K562 (cell line): ENCODE data around the gene TXNDC8. TPM values are rescaled to one million over a fixed set of nuclear protein-coding genes. Genes with fewer than 3 reads are reported as not detected.

Source experiments
- ARHGAP35 ChIP-seq: fragments of 450-650 bp; IDR thresholded peaks from 2 replicates; pipeline ENCODE4 v1.6.1; 2018; ENCODE audit not compliant: partially characterized antibody
- ATF1 ChIP-seq, 2 experiments: fragments of 450-650 bp in 1 of 2; IDR thresholded peaks; 2 replicates each; pipeline ENCODE4 v1.6.1; 2016; ENCODE audit warnings: missing compliant biosample characterization in 1 of 2, missing genetic modification characterization in 1 of 2
- ETS1 ChIP-seq: conservative IDR thresholded peaks from 2 replicates; pipeline ENCODE4 v1.6.1; 2011; ENCODE audit warnings: low read depth, mild to moderate bottlenecking, low read length; ENCODE audit not compliant: control insufficient read depth
- HMG20B ChIP-seq: fragments of 250-450 bp; sonication (Bioruptor Pico); IDR thresholded peaks from 2 replicates; pipeline ENCODE4 v1.5.0; 2021; ENCODE audit warnings: mild to moderate bottlenecking
- IFI16 ChIP-seq: fragments of 250-450 bp; sonication (Bioruptor Pico); IDR thresholded peaks from 2 replicates; pipeline ENCODE4 v2.1.2; 2022; ENCODE audit warnings: mild to moderate bottlenecking, inconsistent platforms
- NR4A1 ChIP-seq, 2 experiments: fragments of 250-450 bp in 1 of 2; fragments of 450-650 bp in 1 of 2; sonication (Bioruptor Pico) in 1 of 2; IDR thresholded peaks; 2 replicates each; pipeline versions ENCODE4 v1.4.0 to v1.6.1; 2016 to 2020; ENCODE audit warnings: mild to moderate bottlenecking in 2 of 2, missing compliant biosample characterization in 1 of 2, missing genetic modification characterization in 1 of 2, moderate library complexity in 1 of 2
- PRDM10 ChIP-seq: fragments of 450-650 bp; IDR thresholded peaks from 2 replicates; pipeline ENCODE4 v1.6.1; 2018; ENCODE audit not compliant: partially characterized antibody
- RBBP5 ChIP-seq: fragments of 200-600 bp; sonication (generic); IDR thresholded peaks from 2 replicates; pipeline ENCODE4 v1.6.1; 2012; ENCODE audit warnings: borderline replicate concordance, mild to moderate bottlenecking, low read length, control low read depth, inconsistent platforms; ENCODE audit not compliant: insufficient read depth, poor library complexity, severe bottlenecking
- SOX6 ChIP-seq: fragments of 450-650 bp; IDR thresholded peaks from 2 replicates; pipeline ENCODE4 v1.6.1; 2014; ENCODE audit warnings: mild to moderate bottlenecking
- ZNF41 ChIP-seq: fragments of 250-450 bp; sonication (Bioruptor Pico); conservative IDR thresholded peaks from 2 replicates; pipeline ENCODE4 v1.4.0; 2020; ENCODE audit warnings: mild to moderate bottlenecking
- polyA plus RNA-seq, 8 experiments: library from polyadenylated mRNA; depleted of rRNA in 4 of 8; stranded (reverse) in 5 of 8; unstranded in 3 of 8; fragments of >200 nt; fragmentation: Nextera tagmentation in 2 of 8; fragmentation: Illumina TruSeq in 1 of 8; extraction: Ambion mirVana in 2 of 8; extraction: Trizol in 1 of 8; gene quantifications; 2 replicates each; pipeline versions ENCODE4 v1.2.1 to v1.2.3, GENCODE V29; 2011 to 2014; ENCODE audit warnings: inconsistent platforms in 1 of 8, missing spikeins in 1 of 8
- total RNA-seq, 7 experiments: library from RNA; depleted of rRNA in 6 of 7; stranded (reverse); fragments of >200 nt in 6 of 7; fragmentation: Illumina TruSeq in 2 of 7; extraction: Trizol in 2 of 7; gene quantifications; 2 replicates each; pipeline versions ENCODE4 v1.2.1 to v1.2.3, GENCODE V29; 2011 to 2021; ENCODE audit warnings: low replicate concordance in 1 of 7
- TF ChIP-seq, protein P1 (sequence below): sonication (generic); formaldehyde crosslinking; IDR thresholded peaks from 2 replicates; pipeline ENCODE4 v1.9.0; 2022; ENCODE audit warnings: mild to moderate bottlenecking, missing genetic modification reagents
- TF ChIP-seq, protein P2 (sequence below): fragments of 200-800 bp; sonication (Bioruptor generic); IDR thresholded peaks from 2 replicates; pipeline ENCODE4 v1.6.1; 2016; ENCODE audit warnings: missing genetic modification characterization, missing compliant biosample characterization

The TXNDC8 gene
- total and polyA plus RNA-seq, 9 of the 15 experiments (the other 6 are each of a cell fraction or from before 2014, with no cell fraction given): not detected

- TF ChIP-seq RBBP5: no peak
- TF ChIP-seq ETS1: peak; percentile 77
- TF ChIP-seq, protein P1, sequence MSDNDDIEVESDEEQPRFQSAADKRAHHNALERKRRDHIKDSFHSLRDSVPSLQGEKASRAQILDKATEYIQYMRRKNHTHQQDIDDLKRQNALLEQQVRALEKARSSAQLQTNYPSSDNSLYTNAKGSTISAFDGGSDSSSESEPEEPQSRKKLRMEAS (CRISPR knock-in tag): peak; percentile 78
- TF ChIP-seq PRDM10: no peak
- no peak for TF ChIP-seq ARHGAP35
- no peak for TF ChIP-seq SOX6
- TF ChIP-seq, protein P2, sequence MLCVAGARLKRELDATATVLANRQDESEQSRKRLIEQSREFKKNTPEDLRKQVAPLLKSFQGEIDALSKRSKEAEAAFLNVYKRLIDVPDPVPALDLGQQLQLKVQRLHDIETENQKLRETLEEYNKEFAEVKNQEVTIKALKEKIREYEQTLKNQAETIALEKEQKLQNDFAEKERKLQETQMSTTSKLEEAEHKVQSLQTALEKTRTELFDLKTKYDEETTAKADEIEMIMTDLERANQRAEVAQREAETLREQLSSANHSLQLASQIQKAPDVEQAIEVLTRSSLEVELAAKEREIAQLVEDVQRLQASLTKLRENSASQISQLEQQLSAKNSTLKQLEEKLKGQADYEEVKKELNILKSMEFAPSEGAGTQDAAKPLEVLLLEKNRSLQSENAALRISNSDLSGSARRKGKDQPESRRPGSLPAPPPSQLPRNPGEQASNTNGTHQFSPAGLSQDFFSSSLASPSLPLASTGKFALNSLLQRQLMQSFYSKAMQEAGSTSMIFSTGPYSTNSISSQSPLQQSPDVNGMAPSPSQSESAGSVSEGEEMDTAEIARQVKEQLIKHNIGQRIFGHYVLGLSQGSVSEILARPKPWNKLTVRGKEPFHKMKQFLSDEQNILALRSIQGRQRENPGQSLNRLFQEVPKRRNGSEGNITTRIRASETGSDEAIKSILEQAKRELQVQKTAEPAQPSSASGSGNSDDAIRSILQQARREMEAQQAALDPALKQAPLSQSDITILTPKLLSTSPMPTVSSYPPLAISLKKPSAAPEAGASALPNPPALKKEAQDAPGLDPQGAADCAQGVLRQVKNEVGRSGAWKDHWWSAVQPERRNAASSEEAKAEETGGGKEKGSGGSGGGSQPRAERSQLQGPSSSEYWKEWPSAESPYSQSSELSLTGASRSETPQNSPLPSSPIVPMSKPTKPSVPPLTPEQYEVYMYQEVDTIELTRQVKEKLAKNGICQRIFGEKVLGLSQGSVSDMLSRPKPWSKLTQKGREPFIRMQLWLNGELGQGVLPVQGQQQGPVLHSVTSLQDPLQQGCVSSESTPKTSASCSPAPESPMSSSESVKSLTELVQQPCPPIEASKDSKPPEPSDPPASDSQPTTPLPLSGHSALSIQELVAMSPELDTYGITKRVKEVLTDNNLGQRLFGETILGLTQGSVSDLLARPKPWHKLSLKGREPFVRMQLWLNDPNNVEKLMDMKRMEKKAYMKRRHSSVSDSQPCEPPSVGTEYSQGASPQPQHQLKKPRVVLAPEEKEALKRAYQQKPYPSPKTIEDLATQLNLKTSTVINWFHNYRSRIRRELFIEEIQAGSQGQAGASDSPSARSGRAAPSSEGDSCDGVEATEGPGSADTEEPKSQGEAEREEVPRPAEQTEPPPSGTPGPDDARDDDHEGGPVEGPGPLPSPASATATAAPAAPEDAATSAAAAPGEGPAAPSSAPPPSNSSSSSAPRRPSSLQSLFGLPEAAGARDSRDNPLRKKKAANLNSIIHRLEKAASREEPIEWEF (CRISPR knock-in tag): no peak
- TF ChIP-seq NR4A1 (CRISPR knock-in tag; IDR thresholded peaks at IDR 0.05): 0 out of 2 replicates have a peak, but pooled peaks have one; percentile 41
- TF ChIP-seq NR4A1 (tag; IDR thresholded peaks at IDR 0.05): no peak
- TF ChIP-seq IFI16 (CRISPR knock-in tag): no peak
- no peak for TF ChIP-seq ZNF41 (CRISPR knock-in tag)
- TF ChIP-seq HMG20B (CRISPR knock-in tag): no peak
- TF ChIP-seq ATF1 (CRISPR knock-in tag; IDR thresholded peaks at IDR 0.05): no peak
- no peak for TF ChIP-seq ATF1 (tag; IDR thresholded peaks at IDR 0.05)
Observed at GRCh38 chr9:110255463-110256379, 81.9 kb downstream of the TXNDC8 start (continued).
